Neuron (in vitro differentiated cells): ENCODE data around the gene PAX8.
"Not testable (repeated sequence)": the region's sequence is repeated elsewhere in the genome, so short reads cannot be mapped to it uniquely, and the experiment has no call there.

Experiments
- H2AFZ ChIP-seq: one replicate; pipeline ENCODE4 v1.6.1; 2013; ENCODE audit warnings: low read depth, mild to moderate bottlenecking, inconsistent platforms, low read length, moderate library complexity
- H3K27me3 ChIP-seq: one replicate; pipeline ENCODE4 v1.6.1; 2013; ENCODE audit warnings: low read length; ENCODE audit not compliant: insufficient read depth
- H3K36me3 ChIP-seq: one replicate; pipeline ENCODE4 v1.6.1; 2013; ENCODE audit warnings: low read length; ENCODE audit not compliant: insufficient read depth
- H3K4me1 ChIP-seq: one replicate; pipeline ENCODE4 v1.6.1; 2013; ENCODE audit warnings: low read length; ENCODE audit not compliant: insufficient read depth
- H3K4me3 ChIP-seq: 2 replicates; pipeline ENCODE4 v1.5.1; 2013; ENCODE audit warnings: mild to moderate bottlenecking, low read length, moderate library complexity
- H3K9me3 ChIP-seq: one replicate; pipeline ENCODE4 v1.6.1; 2013; ENCODE audit warnings: low read length

Gene PAX8

GRCh38 chr2:113248997-113249770 is 29.5 kb downstream of the PAX8 start:
- Histone ChIP-seq H3K9me3 (no peaks in the 10 kb centered on the region), H3K4me3 (no peak overlapping the region), H2AFZ (no peak overlapping the region), H3K4me1 (peaks cover 3% of the 10 kb centered on the region), H3K36me3 (no peaks in the 10 kb centered on the region), H3K27me3 (no peaks in the 10 kb centered on the region)

- H2AFZ ChIP-seq: no peak overlapping the region
- no peaks in the 10 kb centered on the region for H3K36me3 ChIP-seq
- no peak overlapping the region for H3K4me3 ChIP-seq
- no peaks in the 10 kb centered on the region for H3K27me3 ChIP-seq
- H3K4me1 ChIP-seq: peaks cover 3% of the 10 kb centered on the region
- no peaks in the 10 kb centered on the region for H3K9me3 ChIP-seq
Measured at GRCh38 chr2:113246606-113247005, 32.1 kb downstream of the PAX8 start.

GRCh38 chr2:113245276-113245711 is 33.4 kb downstream of the PAX8 start:
- H3K4me1 ChIP-seq: peaks cover 5% of the 10 kb centered on the region
- H3K9me3 ChIP-seq: no peaks in the 10 kb centered on the region
- H3K4me3 ChIP-seq: no peak overlapping the region
- no peak overlapping the region for H2AFZ ChIP-seq
- no peaks in the 10 kb centered on the region for H3K27me3 ChIP-seq
- no peaks in the 10 kb centered on the region for H3K36me3 ChIP-seq

GRCh38 chr2:113242327-113242726 is 36.4 kb downstream of the PAX8 start:
- no peaks in the 10 kb centered on the region for H3K27me3 ChIP-seq
- no peaks in the 10 kb centered on the region for H3K9me3 ChIP-seq
- H3K4me1 ChIP-seq: peaks cover 5% of the 10 kb centered on the region
- no peak overlapping the region for H3K4me3 ChIP-seq
- H2AFZ ChIP-seq: no peak overlapping the region
- H3K36me3 ChIP-seq: no peaks in the 10 kb centered on the region

- Histone ChIP-seq H3K4me3 (no peak overlapping the region), H2AFZ (no peak overlapping the region), H3K27me3 (no peaks in the 10 kb centered on the region), H3K9me3 (no peaks in the 10 kb centered on the region), H3K36me3 (no peaks in the 10 kb centered on the region), H3K4me1 (peaks cover 5% of the 10 kb centered on the region)
Measured at GRCh38 chr2:113240915-113241911, 37.5 kb downstream of the PAX8 start.

- Histone ChIP-seq H3K4me3 (no peak overlapping the region), H3K9me3 (no peaks in the 10 kb centered on the region), H2AFZ (no peak overlapping the region), H3K36me3 (no peaks in the 10 kb centered on the region), H3K4me1 (peaks cover 5% of the 10 kb centered on the region), H3K27me3 (no peaks in the 10 kb centered on the region)
Measured at GRCh38 chr2:113240150-113240914, 38.4 kb downstream of the PAX8 start.

DNA sequence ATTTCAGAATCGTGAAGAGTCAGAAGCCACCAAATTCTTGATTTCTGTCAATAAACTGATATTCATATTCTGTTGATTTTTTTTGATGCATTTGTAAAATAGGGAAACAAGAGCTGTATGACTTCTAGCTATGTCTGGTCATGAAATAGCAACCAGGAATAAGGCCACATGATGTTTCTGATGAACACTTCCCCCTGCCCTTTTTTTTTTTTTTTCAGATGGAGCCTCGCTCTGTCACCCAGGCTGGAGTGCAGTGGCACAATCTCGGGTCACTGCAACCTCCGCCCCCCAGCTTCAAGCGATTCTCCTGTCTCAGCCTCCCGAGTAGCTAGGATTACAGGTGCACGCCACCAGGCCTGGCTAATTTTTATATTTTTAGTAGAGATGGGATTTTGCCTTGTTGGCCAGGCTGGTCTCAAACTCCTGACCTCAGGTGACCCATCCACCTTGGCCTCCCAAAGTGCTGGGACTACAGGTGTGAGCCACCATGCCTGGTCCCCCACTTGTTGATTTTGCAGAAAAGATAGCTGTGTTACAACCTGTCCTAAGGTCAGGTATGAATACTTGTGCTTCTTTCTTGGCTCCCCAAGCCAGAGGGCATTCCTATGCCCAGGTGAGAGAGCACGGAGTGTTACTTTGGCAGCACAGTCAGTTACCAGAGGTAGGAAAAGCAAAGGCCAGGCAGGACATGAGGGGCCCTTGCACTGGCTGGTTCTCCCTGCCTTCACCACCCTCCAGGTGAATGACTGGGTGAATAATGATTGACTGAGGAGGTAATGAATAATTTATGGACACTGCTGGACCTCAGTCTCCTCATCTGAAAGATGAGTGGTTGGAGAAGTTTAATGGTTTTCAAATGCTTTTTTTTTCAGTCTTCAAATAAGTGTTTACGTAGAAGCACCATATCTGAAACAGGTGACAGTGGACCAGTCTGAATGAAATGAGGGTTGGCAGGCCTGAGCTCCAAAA is 39.6 kb downstream of the PAX8 start:
- H2AFZ ChIP-seq: no peak overlapping the region
- no peaks in the 10 kb centered on the region for H3K27me3 ChIP-seq
- no peak overlapping the region for H3K4me3 ChIP-seq
- no peaks in the 10 kb centered on the region for H3K9me3 ChIP-seq
- peaks cover 2% of the 10 kb centered on the region for H3K4me1 ChIP-seq
- no peaks in the 10 kb centered on the region for H3K36me3 ChIP-seq

- no peak overlapping the region for H3K4me3 ChIP-seq
- no peaks in the 10 kb centered on the region for H3K36me3 ChIP-seq
- no peaks in the 10 kb centered on the region for H3K27me3 ChIP-seq
- H3K4me1 ChIP-seq: peaks cover 2% of the 10 kb centered on the region
- no peak overlapping the region for H2AFZ ChIP-seq
- no peaks in the 10 kb centered on the region for H3K9me3 ChIP-seq
Measured at GRCh38 chr2:113237604-113238160, 41.0 kb downstream of the PAX8 start.

DNA sequence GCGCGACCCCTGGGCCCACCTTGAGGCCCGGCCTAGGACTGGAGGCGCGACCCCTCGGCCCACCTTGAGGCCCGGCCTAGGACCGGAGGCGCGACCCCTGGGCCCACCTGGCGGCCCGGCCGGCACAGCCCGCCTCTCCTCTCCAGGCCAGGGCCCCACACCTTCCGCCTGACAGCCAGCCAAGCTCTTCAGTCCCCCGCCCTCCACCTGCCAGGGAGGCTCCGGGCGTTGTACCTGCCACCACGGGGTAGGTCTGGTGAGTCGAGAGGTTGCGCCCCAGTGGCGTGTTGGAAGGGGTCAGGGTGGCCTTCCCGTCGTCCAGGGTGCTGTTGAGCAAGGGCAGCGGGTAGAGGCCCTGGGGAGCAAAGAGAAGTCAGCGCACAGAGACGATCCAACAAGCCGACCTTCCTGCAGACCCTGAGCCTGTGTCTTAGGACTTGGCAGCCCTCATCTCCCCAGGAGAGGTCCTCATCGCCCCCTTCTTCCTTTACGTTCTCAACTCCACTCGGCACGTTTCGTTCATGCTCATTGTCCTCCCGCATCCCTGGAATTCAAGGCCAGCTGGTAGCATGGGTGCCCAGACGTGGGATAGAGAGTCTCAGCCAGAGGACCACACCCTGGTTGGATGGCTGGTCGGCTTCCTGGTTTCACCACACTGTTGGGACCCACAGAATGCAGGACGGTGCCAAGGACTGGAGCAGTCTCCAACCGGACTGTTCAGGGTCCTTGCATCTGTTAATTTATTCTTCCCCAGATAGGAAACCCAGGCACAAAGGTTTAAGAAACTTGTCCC is 42.2 kb downstream of the PAX8 start:
- Histone ChIP-seq H3K4me3 (no peak overlapping the region), H3K4me1 (peaks cover 2% of the 10 kb centered on the region), H3K9me3 (no peaks in the 10 kb centered on the region)

DNA sequence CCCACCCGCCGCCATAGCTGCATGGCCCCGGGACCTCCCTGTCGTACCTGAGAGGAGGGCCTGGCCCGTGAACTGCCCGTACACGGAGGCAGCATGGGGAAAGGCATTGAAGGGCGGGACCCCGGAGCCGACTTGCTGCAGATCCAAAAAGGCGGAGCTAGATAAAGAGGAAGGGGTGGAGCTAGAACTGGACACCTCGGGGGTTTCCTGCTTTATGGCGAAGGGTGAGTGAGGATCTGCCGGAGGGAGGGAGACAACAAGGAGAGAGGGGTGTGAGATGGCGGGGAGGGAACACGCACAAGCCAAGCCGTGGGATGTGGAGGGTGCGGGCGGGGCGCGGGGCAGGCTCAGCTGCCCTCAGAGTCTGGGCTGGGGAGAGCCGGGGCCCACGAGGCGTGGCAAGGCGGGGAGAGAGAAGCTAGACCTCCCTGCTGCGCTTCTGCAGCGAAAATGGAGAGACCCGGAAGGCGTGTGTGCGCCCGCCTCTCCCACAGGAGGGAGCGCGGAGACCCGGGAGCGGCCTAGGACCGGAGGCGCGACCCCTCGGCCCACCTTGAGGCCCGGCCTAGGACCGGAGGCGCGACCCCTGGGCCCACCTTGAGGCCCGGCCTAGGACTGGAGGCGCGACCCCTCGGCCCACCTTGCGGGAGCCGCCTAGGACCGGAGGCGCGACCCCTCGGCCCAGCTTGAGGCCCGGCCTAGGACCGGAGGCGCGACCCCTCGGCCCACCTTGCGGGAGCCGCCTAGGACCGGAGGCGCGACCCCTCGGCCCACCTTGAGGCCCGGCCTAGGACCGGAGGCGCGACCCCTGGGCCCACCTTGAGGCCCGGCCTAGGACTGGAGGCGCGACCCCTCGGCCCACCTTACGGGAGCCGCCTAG is 43.1 kb downstream of the PAX8 start:
- not testable (repeated sequence) for H3K4me3 ChIP-seq, H3K9me3 ChIP-seq, H2AFZ ChIP-seq, H3K27me3 ChIP-seq, H3K4me1 ChIP-seq, H3K36me3 ChIP-seq

More for the DNA sequence above, 42.2 kb downstream of the PAX8 start:
- Histone ChIP-seq H3K27me3 (no peaks in the 10 kb centered on the region), H2AFZ (no peak overlapping the region), H3K36me3 (no peaks in the 10 kb centered on the region)
